Fibroblast of skin of right biceps (primary cell): ENCODE results near the gene SMPDL3B.
A peak's percentile ranks its signal among the peaks of the same experiment; 100 is the strongest.

Experiments used
- DNase-seq: peaks from one replicate; pipeline ENCODE4 v3.0.0-alpha.2; 2013

SMPDL3B gene, protein sequence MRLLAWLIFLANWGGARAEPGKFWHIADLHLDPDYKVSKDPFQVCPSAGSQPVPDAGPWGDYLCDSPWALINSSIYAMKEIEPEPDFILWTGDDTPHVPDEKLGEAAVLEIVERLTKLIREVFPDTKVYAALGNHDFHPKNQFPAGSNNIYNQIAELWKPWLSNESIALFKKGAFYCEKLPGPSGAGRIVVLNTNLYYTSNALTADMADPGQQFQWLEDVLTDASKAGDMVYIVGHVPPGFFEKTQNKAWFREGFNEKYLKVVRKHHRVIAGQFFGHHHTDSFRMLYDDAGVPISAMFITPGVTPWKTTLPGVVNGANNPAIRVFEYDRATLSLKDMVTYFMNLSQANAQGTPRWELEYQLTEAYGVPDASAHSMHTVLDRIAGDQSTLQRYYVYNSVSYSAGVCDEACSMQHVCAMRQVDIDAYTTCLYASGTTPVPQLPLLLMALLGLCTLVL

DNA sequence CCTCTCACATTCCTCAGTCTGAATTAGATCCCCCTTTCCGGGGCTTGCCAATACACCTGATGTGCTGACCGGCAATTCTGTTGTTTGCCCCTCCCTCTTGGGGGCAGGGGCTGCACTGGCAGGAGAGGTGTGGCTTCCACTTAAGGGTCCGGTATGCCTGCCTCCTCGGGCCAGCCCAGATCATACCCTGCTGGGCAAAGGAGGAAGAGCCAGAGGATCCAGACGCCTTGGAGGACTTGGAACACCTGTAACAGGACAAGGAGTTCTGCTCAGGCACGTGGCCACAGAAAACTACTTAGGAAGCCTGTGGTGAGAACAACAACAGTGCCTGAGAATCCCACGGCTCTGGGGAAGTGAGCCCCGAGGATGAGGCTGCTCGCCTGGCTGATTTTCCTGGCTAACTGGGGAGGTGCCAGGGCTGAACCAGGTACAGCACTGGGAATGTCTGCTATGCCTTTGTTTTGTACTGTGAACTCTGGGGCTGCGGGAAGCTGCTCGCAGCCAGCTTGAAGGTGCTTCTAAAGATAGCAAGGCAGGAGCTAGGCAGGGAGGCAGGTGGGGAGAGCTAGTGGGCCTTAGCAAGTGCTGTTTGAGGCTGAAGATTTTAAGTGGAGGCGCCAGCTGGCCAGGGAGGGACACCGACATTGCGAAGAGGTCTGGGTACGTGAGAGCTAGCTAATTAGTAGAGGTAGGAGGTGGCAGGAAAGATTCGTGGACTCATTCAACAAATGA is at the start of gene SMPDL3B:
SMPDL3B (plus strand) TSS at position 183 of the 732 bp plus-strand sequence; CDS start at position 367, 184 bp downstream.
- no peak for DNase-seq

DNA sequence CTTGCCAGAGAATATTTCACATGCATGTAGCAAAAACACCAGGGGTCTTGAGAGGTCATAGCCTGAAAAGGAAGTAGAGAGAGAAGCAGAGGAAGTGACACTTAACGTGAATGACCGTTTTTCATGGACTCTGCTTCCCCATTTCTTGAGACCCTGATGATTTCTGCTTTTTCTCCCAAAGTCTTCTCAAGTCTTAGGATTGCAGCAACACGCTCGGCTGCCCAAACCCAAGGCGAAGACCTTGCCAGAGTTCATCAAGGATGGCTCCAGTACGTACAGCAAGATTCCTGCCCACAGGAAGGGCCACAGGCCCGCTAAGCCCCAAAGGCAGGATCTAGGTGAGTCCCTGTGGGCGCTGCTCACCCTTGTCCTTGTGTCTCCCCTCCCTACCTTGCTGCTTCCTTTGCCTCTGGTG is 49.7 kb upstream of the SMPDL3B start:
- DNase-seq: no peak

DNA sequence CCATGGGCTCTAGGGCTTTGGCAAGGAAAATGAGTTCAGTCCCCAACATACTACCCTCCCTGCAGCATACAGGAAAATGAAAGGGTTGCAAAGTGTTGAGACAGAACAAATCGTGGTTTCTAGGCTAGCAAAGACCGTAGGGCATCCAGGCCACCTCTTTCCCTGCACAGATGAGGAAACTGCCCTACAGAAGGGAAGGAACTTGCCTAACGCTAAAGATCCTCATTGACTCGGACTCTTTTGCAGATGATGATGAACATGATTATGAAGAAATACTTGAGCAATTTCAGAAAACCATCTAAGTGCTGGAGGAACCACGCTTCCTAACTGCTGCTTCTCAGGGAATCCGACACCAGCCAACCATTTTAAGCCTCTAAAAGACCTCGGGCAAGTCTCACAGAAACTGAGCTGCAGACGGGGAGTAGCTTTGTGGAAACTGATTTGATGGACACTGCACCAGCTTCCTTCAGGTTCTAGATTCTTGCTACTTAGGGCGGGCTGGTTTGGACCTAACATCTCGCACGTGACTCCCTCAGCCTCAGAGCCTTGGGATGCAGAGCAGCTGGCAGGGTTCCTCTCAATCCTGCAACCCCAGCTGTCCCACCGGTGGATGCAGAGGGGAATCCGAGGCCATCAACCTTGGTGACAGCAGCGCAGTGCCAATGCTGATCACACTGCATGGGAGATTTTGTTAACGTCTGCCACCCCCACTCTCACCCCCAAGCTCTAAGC is 49.0 kb upstream of the SMPDL3B start:
- no peak for DNase-seq

DNA sequence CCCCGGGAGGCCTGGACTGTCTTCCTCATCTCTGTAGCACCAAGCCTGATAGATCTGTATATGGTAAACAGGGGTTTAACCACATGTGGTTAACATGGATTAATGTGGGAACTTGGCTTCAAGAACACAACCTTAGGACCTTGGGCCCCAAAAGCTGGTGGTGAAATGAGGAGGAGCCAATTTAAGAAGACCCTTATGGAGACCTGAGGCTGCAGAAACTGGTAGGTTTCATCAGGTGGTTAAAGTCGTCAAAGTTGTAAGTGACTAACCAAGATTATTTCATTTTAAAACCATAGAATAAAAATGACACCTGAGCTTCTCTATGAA is 48.5 kb upstream of the SMPDL3B start:
- DNase-seq: no peak

DNA sequence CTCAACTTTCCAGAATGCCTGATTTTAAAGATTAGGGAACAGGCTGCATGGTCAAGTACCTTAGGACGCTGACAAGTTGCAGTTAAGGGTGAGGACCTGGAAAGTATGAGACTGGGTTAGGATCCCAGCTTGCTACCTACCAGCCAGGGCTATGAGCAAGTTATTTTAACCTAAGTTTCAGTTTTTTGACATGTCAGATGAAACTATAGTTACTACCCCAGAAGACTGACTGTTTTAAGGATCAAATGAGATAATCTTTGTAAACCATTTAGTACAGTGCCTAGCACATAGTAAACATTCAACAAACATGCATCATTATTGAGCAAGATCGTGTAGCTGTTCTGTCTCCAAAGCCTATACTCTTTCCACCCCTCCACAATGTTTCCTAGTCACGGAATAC is 48.1 kb upstream of the SMPDL3B start:
- DNase-seq: no peak

DNA sequence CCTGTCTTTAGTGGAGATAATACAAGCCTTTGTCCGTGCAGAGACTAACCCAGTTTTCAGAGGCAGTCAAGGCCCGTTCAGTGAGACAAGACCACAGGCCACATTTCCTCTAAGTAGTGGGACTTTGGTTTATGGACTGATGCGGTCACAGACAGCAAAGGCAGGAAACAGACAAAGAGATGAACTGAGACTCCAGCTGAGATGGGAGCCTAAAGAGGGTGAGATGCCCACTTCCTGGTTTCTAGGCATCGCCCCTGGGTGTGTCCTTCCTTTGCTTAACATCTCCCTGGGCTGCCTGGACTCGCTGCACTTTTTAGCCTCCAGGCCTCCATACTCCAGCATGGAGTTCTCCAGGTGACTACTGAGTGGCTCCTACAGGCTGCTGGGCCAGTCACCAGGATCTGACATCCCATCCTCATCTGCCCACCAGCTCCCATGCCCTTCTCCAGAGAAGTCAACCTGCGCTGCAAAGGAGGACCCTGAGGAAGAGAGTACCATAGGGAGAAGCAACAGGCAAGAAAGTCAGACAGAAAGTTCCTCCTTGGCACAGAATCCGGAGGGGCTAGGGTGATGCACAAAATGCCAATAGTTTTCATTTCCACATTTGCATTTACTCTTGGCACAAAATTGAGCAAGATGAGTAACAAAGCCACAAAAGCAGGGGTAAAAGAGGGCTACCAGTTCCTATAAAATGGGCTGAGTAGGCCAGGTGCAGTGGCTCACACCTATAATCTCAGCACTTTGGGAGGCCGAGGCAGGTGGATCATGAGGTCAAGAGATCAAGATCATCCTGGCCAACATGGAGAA is 47.4 kb upstream of the SMPDL3B start:
- DNase-seq: no peak

DNA sequence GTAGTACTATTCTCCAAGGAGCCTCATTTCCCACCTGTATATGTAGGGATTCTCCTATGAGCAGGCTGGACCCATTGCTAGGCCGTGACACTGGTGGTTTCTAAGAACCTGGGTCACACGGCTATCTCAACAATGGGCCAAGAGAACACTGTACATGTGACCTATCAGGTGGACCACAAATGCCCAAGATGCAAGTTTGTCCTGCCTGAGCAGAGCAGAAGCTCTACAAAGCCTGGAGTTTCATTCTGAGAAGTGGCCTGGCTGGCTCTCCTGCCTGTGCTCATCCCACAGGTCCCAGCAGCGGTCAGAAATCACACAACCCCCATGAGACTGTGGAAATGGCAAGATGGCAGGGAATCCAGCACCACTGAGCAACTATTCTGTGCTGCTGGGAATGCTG is 45.3 kb upstream of the SMPDL3B start:
- DNase-seq: no peak

DNA sequence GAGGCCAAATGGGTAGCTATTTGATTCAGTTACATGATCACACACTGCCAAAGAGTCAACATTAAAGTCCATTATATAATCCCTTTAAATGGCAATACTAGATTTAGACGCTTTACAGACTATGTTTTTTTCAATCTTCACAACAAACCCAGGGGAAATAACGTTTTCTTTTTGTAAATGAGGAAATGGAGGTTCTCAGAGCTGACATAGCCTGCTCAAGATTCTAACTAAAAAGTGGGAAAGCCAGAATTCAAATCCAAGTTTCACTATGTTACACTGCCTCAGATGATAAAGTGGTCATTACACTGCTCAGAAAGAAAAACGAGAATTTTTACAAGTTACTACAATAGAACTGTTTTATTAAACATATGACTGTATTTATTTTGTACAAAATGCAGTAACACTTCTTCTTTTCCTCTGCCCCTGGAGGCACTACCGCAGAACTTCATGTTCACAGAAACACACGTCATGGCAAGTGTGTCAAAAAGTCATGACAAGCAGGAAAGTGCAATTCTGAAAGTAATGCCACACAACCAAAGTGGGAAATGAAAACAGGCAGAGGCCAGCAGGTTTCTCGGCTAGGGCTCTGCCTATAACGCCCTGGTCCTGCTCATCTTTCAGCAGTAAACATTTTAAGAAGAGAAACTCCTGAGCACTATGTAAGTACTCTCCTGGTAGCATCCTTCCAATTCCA is 43.5 kb upstream of the SMPDL3B start:
- no peak for DNase-seq

DNA sequence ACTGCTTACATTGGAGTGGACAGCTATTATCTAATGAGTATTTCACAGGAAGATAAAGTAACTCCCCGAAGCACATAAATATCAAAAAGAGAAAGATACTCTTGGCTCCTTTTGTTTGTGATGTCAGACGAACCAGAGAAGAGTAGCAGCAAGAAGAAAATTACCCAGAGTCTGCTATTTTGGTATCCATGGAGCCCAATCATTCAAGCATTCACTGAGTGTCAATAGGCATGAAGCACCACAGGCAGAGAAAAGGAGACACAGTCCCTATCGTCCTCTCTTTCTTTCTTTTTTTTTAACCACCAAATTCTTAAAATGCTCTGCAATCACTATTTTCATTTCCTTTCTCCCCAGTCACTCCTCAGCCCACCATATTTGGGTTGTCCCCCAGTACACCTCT is 40.3 kb upstream of the SMPDL3B start:
- no peak for DNase-seq

DNA sequence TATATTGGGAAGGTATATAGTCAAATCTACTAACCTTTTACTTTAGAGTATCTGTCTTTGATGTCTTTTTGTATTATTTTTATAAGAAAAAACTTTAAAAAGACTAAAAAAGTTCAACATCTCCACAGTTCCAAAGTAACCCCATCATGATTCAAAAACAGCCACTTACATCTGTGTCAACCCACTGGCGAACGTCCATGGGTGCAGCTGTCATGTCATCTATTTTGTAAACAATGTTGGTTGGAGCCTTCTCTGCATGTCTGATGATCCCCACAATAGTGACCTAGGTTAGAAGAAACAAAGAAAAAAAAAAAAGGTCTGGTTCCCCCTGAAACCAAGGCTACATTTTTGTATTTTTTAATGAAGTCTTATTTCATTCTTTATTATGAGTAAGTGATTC is 28.0 kb upstream of the SMPDL3B start:
- DNase-seq: no peak

DNA sequence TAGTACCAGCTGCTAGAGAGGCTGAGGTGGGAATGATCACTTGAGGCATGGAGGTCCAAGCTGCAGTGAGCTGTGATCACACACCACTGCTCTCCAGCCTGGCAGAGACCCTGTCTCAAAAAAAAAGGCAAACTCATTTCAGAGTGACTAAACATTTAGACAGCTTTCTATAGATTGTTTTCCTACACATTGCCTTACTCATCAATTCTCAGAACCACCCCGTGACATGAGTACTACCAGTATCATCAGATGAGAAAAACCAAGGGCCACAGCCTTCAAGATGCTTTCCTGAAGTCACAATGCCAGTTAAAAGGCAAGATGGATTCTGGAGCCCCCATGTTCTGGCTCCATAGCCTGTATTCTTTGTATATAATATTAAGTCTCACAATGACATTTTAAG is 22.4 kb upstream of the SMPDL3B start:
- DNase-seq: no peak

DNA sequence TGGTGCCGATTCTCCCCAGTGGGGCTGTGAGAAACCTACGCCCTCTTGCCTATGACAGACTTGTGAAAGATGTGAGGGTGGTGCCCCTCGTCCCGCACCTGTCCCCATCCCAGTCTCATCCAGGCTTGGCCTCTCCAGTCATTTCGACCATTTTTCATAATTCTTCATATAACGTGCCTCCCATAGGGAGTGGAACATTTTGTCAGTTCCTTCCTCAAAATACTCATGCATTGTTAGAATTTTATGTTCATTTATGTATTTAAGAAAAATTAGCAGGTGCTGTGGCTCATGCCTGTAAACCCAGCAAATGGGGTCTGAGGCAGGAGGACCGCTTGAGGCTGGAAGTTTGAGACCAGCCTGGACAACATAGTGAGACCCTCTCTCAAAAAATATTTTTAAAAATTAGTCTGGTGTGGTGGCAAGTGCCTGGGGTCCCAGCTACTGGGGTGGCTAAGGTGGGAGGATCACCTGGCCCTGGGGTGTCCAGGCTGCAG is 19.7 kb upstream of the SMPDL3B start:
- no peak for DNase-seq

DNA sequence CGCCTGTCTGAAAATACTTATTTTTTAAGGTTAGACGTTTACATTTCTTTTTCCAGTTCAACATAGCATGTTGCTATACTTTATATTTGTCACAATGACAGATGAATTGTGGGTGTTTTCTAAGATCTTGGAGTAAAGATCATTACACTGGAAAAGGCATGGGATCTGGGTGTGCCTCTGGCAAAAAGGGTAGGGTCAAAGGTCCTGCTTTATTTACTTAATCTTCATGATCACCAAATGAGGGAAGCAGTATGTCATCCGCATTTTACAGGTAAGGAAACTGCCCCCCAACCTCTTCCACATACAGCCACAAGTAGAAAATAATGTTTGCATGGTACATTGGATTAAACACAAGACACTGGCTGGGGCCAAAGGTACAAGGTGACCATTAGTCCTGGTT is 12.5 kb upstream of the SMPDL3B start:
- no peak for DNase-seq

DNA sequence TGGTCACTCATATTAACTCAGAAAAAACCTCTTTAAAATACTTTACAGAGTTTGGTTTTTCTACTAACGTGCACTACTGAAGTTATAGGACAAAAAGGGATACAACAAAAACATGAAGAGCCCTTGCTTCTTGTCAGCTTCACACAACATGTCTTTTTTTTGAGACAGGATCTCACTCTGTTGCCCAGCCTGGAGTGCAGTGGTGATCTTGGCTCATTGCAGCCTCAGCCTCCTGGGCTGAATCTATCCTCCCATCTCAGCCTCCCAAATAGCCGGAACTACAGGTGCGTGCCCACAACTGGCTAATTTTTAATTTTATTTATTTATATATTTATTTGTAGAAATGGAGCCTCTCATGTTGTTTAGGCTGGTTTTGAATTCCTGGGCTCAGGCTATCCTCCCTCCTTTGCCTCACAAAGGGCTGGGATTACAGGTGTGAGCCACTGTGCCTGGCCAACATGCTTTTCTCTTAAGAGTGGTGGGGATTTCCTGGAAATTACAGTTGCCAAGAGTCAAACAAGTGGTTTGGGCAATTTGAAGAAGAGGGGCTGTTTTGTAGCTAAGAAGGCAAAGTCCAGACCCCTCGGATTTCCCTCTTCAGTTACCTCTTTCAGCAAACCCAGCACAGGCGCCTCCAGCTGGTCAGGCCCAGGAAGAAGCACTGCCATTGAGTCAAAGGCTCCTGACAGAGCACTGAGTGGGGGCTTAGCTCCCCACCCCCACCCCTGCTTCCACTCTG is 6.4 kb upstream of the SMPDL3B start:
- DNase-seq: no peak

DNA sequence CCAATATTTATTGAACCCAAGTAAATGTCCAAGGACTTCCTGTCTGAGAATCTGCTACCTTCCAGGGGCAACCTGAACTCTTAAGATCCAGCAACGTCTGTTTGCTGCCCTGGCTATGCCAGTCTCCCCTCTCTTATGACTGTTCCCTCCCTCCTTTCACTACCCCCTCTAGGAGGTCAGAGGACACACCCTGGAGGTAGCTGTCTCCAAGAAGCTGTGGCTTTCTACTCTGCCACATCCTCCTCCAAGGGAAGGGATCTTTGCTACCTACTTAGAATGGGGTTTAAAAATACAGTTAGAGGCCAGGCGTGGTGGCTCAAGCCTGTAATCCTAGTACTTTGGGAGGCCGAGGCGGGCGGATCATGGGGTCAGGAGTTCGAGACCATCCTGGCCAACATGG is 3.6 kb upstream of the SMPDL3B start:
- no peak for DNase-seq

DNA sequence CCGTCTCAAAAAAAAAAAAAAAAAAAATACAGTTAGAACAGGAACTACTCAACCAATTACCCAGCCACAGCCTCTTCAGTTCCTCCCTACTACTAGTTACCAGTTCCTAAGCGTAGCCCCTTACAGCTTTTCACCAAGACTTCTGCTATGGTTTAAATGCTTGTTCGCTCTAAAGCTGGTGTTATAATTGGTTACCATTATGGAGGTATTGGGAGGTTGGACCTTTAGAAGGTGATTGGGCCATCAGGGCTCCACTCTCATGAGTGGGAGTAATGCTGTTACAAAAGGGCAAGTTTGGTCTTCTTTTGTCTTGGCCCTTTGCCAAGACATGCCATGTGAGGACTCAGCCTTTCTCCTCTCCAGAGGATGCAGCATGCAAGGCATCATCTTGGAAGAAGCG is 3.0 kb upstream of the SMPDL3B start:
- no peak for DNase-seq

DNA sequence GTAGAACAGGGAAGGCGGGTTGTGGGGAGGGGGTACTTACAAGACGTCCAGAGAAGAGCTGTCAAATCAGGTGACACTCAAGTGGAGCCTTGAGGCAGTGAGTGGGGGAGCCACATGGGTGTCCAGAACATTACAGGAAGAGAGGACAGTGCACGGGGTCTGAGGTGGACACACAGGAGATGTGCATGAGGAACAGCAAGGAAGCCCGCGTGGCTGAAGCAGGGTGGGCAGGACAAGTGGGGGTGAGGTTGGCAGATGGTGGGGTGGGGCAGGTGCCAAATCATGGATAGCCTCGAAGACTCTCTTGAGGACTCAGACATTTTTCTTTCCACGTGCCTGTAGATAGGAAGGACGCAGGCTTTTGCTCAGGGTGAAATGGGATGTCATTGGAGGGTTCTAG is 921 bp downstream of the SMPDL3B start:
- no peak for DNase-seq

DNA sequence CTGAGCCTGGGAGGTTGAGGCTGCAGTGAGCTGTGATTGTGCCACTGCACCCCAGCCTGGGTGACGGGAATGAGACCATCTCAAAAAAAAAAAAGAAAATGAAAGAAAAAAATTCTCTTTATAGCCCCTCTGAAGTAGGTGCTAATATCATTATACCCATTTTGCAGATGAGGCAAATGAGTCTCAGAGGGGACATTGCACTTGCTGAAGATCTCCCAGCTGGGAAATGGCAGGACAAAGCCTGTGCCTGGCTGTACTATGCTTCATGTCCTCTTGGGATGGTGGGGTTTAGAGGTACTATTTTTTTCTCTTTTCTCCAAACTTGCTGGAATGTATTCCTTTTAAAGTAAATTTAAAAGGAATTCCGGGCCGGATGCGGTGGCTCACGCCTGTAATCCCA is 1.6 kb downstream of the SMPDL3B start:
- DNase-seq: no peak

DNA sequence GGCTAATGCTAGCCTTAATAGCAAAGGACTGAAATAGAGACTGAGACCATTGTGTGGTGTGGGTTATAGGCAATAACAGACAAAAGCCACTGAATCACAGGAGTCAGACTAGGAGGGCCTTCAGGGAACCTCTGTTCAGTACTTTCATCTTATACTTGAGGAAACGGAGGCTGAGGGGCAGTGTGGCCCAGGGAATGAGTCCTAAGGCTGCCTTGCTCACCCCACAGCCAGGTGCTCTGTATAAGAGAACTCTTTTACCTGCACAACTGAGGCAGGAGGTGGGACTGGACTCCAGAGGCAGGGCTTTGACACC is 2.7 kb downstream of the SMPDL3B start:
- no peak for DNase-seq

DNA sequence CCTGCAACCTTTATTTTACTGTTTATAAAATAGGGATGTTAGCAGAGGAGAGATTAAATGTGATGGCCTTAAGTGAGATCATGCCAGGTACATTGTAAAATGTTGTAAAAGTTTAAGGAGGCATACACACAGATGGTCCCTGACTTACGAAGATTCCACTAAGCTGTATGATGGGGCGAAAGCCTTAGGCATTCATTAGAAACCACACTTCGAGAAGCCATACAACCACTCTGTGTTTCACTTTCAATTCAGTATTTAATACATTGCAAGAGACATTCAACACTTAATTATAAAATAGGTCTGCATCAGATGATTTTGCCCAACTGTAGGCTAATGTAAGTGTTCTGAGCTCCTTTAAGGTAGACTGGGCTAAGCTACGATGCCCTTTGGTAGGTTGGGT is 3.7 kb downstream of the SMPDL3B start:
- DNase-seq: no peak

DNA sequence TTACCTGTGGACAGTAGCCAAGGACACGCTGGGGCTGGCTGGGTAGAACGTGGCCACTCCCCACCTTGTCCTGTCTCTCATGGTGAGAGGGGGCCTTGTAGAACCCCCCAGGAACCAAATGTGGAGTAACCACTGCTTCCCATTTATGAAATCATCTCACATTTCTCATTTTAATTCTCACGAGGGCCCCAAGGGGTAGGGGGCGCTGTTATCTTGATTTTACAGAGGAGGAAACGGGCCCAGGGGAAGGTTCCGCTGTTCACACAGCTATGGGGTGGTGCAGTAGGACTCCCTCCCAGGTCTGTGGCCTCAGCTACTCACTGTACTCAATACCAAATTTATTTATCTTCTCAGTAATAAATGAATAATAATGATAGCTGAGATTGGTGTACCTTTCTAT is 5.5 kb downstream of the SMPDL3B start:
- DNase-seq: peak; percentile 27
